HL-60 (cell line): ENCODE measurements around the gene TSPEAR.

Source experiments
- DNase-seq, 2 experiments: peaks; one replicate each; pipeline ENCODE4 v3.0.0-alpha.2; 2010 to 2020; ENCODE audit warnings: low read depth in 1 of 2, low spot score in 1 of 2
- H3K27ac ChIP-seq: fragments of 250-450 bp; sonication (Bioruptor Pico); replicated peaks from 2 replicates; pipeline ENCODE4 v1.5.1; 2020; ENCODE audit warnings: mild to moderate bottlenecking, moderate library complexity
- H3K27me3 ChIP-seq: fragments of 250-450 bp; sonication (Bioruptor Pico); 2 replicates; pipeline ENCODE4 v1.5.1; 2021; ENCODE audit warnings: mild to moderate bottlenecking, moderate library complexity; ENCODE audit not compliant: insufficient read depth, poor library complexity, severe bottlenecking
- H3K4me3 ChIP-seq: replicated peaks from 2 replicates; pipeline ENCODE4 v1.5.1; 2011; ENCODE audit warnings: mild to moderate bottlenecking, control low read depth, low read length; ENCODE audit not compliant: insufficient read depth
- CTCF ChIP-seq: IDR thresholded peaks from one replicate; pipeline ENCODE4 v1.5.1; 2011; ENCODE audit warnings: low read length, control low read depth, inconsistent platforms; ENCODE audit not compliant: insufficient read depth
- GABPA ChIP-seq: IDR thresholded peaks from 2 replicates; pipeline ENCODE4 v1.6.1; 2012; ENCODE audit warnings: low read depth
- POLR2AphosphoS5 ChIP-seq: IDR thresholded peaks from 2 replicates; pipeline ENCODE4 v1.6.1; 2012; ENCODE audit warnings: low read depth
- REST ChIP-seq: IDR thresholded peaks from 2 replicates; pipeline ENCODE4 v1.6.1; 2012; ENCODE audit warnings: low read depth; ENCODE audit not compliant: insufficient replicate concordance
- SPI1 ChIP-seq: IDR thresholded peaks from 2 replicates; pipeline ENCODE4 v1.6.1; 2012; ENCODE audit warnings: low read depth, mild to moderate bottlenecking, borderline replicate concordance

The TSPEAR gene

GRCh38 chr21:44656868-44657267, 54.5 kb downstream of the TSPEAR start:
- no peak overlapping the region for H3K4me3 ChIP-seq
- no peak for DNase-seq
- no peak for TF ChIP-seq POLR2AphosphoS5
- TF ChIP-seq GABPA, result no peak
- no peak for TF ChIP-seq CTCF
- no peak for TF ChIP-seq SPI1
- TF ChIP-seq REST, result no peak

GRCh38 chr21:44654576-44655175, 56.7 kb downstream of the TSPEAR start, which contains the start of gene KRTAP12-4:
Gene KRTAP12-4, minus strand, starts transcription at chr21:44654659. Its CDS starts 45 bp downstream, at chr21:44654614.
- H3K4me3 ChIP-seq, result no peak within 1 kb of the TSS
- H3K27ac ChIP-seq, result no peak within 1 kb of the TSS
- DNase-seq, result no peak
- TF ChIP-seq GABPA, result no peak
- no peak for TF ChIP-seq POLR2AphosphoS5
- no peak for TF ChIP-seq SPI1
- no peak for TF ChIP-seq CTCF
- no peak for TF ChIP-seq REST
- H3K27me3 ChIP-seq, result no peaks in the 10 kb centered on the region

More at GRCh38 chr21:44656868-44657267, 54.5 kb downstream of the TSPEAR start:
- Histone ChIP-seq H3K27ac (no peak overlapping the region), H3K27me3 (no peaks in the 10 kb centered on the region)

- TF ChIP-seq POLR2AphosphoS5 (no peak), SPI1 (no peak), CTCF (no peak), REST (no peak), GABPA (no peak)
- Histone ChIP-seq H3K27ac (no peak overlapping the region), H3K27me3 (no peaks in the 10 kb centered on the region), H3K4me3 (no peak overlapping the region)
- no peak for DNase-seq
These were observed 57.5 kb downstream of the TSPEAR start for GRCh38 chr21:44653656-44654575.
